Prostate gland (tissue), 2 donors: ENCODE data around the gene RNF103. TPM values are rescaled to one million over a fixed set of nuclear protein-coding genes. Genes with fewer than 3 reads are reported as not detected.

Source experiments
- DNase-seq: peaks from one replicate; pipeline ENCODE4 v3.0.0-alpha.2; 2019; ENCODE audit warnings: low spot score
- H3K27ac ChIP-seq, 2 donors: fragments of 200-600 bp; sonication (generic); 2 replicates each; pipeline ENCODE4 v1.5.1; 2017 to 2019
- H3K27me3 ChIP-seq: fragments of 200-600 bp; sonication (generic); replicated peaks from 2 replicates; pipeline ENCODE4 v1.5.1; 2019; ENCODE audit not compliant: insufficient read depth
- H3K36me3 ChIP-seq, 2 donors: fragments of 200-600 bp; sonication (generic); 1 replicate in 1 of 2; 2 replicates in 1 of 2; pipeline versions ENCODE4 v1.5.1 to v1.8.1; 2017 to 2019
- H3K4me1 ChIP-seq: fragments of 200-600 bp; sonication (generic); replicated peaks from 2 replicates; pipeline ENCODE4 v1.5.1; 2019
- H3K4me3 ChIP-seq, 2 donors: fragments of 200-600 bp; sonication (generic); 2 replicates each; pipeline ENCODE4 v1.5.1; 2017 to 2019
- H3K9me3 ChIP-seq: fragments of 200-600 bp; sonication (generic); 2 replicates; pipeline ENCODE4 v1.5.1; 2017
- CTCF ChIP-seq, 4 experiments: fragments of 200-600 bp in 2 of 4; fragments of 450-650 bp in 2 of 4; sonication (generic) in 2 of 4; IDR thresholded peaks; 1 replicate in 3 of 4; 2 replicates in 1 of 4; pipeline ENCODE4 v1.5.1; 2016 to 2019; ENCODE audit warnings: antibody characterized with exemption in 4 of 4, mild to moderate bottlenecking in 2 of 4, moderate library complexity in 2 of 4
- POLR2A ChIP-seq: fragments of 450-650 bp; IDR thresholded peaks from one replicate; pipeline ENCODE4 v1.6.1; 2016; ENCODE audit warnings: antibody characterized with exemption, mild to moderate bottlenecking
- POLR2AphosphoS5 ChIP-seq: sonication (generic); formaldehyde crosslinking; IDR thresholded peaks from one replicate; pipeline ENCODE4 v1.6.1; 2017; ENCODE audit warnings: antibody characterized with exemption
- WGBS: methylation state at CpG from one replicate; pipeline ENCODE4 v1.1.5; 2018; 5-methylcytosine and 5-hydroxymethylcytosine counted together
- intact Hi-C: fragments of 100-400 bp; cut with DNase I; formaldehyde crosslinking; loops from one replicate; pipeline ENCODE4 v1.14.2; 2022
- total RNA-seq, 2 donors: library from RNA; depleted of rRNA; stranded (reverse); fragments of >200 nt; gene quantifications; one replicate each; pipeline ENCODE4 v1.1.0, GENCODE V29; 2016

RNF103 gene
- total RNA-seq, 2 donors from 2014 or later, result 40.8 to 41.9 TPM

- Histone ChIP-seq H3K4me3 (no peak overlapping the region), H3K9me3 (no peaks in the 10 kb centered on the region), H3K36me3 (no peaks in the 10 kb centered on the region), H3K27me3 (no peaks in the 10 kb centered on the region), H3K4me1 (no peaks in the 10 kb centered on the region), H3K27ac (no peak overlapping the region)
- intact Hi-C loops, result no loop called here
- 52% methylated on average over 16 of the region's 16 CpGs for WGBS
- no peak for TF ChIP-seq CTCF (IDR thresholded peaks at IDR 0.05)
- no peak for TF ChIP-seq POLR2A
- no peak for TF ChIP-seq POLR2AphosphoS5
- no peak for DNase-seq
Observed at GRCh38 chr2:86556508-86556907, 67.2 kb downstream of the RNF103 start.

Other genes starting within 250 kb of the RNF103 start
- 10 to 100 TPM; 24.6 to 56.6 TPM for gene KDM3A, start 182.5 kb downstream of the RNF103 start, total RNA-seq
- gene CHMP3, start 60.4 kb downstream of the RNF103 start, total RNA-seq, result 100 to 1,000 TPM; 109 to 126 TPM
- gene RMND5A, start 96.4 kb upstream of the RNF103 start, total RNA-seq, result 10 to 100 TPM; 37.1 to 42.9 TPM
- gene CD8A, start 167.0 kb upstream of the RNF103 start, total RNA-seq, result 1 to 10 TPM; 1.3 to 2.5 TPM
- 1 to 10 TPM; 1.1 to 1.3 TPM for gene CD8B, start 238.0 kb upstream of the RNF103 start, total RNA-seq